C4-2B (cell line): Measurements from ENCODE around the gene KCNMA1.

ENCODE experiments used
- H3K27ac ChIP-seq: fragments of 450-650 bp; 2 replicates; pipeline ENCODE4 v1.5.1; 2017
- CTCF ChIP-seq: fragments of 450-650 bp; conservative IDR thresholded peaks from 2 replicates; pipeline ENCODE4 v1.5.1; 2017; ENCODE audit warnings: mild to moderate bottlenecking
- ZFX ChIP-seq: fragments of 450-650 bp; IDR thresholded peaks from 2 replicates; pipeline ENCODE4 v1.6.1; 2017

The KCNMA1 gene

GRCh38 chr10:77680811-77681210, 43.2 kb upstream of the KCNMA1 start:
- H3K27ac ChIP-seq = no peak overlapping the region
- TF ChIP-seq CTCF = no peak
- no peak for TF ChIP-seq ZFX

GRCh38 chr10:77680065-77680464, 42.5 kb upstream of the KCNMA1 start:
- H3K27ac ChIP-seq = no peak overlapping the region
- TF ChIP-seq CTCF (no peak), ZFX (no peak)

- TF ChIP-seq ZFX (no peak), CTCF (no peak)
These were observed 41.6 kb upstream of the KCNMA1 start for GRCh38 chr10:77679217-77679616.

GRCh38 chr10:77678146-77678545, 40.5 kb upstream of the KCNMA1 start:
- no peak overlapping the region for H3K27ac ChIP-seq
- TF ChIP-seq CTCF (no peak), ZFX (no peak)

More at GRCh38 chr10:77679217-77679616, 41.6 kb upstream of the KCNMA1 start:
- no peak overlapping the region for H3K27ac ChIP-seq

GRCh38 chr10:77675347-77675746, 37.7 kb upstream of the KCNMA1 start:
- H3K27ac ChIP-seq = no peak overlapping the region
- TF ChIP-seq CTCF (no peak), ZFX (no peak)

GRCh38 chr10:77673515-77674140, 36.0 kb upstream of the KCNMA1 start:
- H3K27ac ChIP-seq = no peak overlapping the region
- TF ChIP-seq CTCF = no peak
- TF ChIP-seq ZFX = no peak

- TF ChIP-seq ZFX (no peak), CTCF (no peak)
- no peak overlapping the region for H3K27ac ChIP-seq
These were observed 35.5 kb upstream of the KCNMA1 start for GRCh38 chr10:77673101-77673500.
